Adrenal gland (tissue), 5 donors: Measurements from ENCODE around the gene GRPR.

Experiments
- POLR2A ChIP-seq, 2 donors: fragments of 450-650 bp; IDR thresholded peaks; one replicate each; pipeline ENCODE4 v1.6.1; 2017; ENCODE audit warnings: antibody characterized with exemption in 2 of 2, mild to moderate bottlenecking in 2 of 2, moderate library complexity in 1 of 2
- TF ChIP-seq, protein P1 (sequence below), 6 experiments: fragments of 450-650 bp in 4 of 6; fragments of 200-600 bp in 2 of 6; sonication (generic) in 1 of 6; IDR thresholded peaks; 1 replicate in 5 of 6; 2 replicates in 1 of 6; pipeline versions ENCODE4 v1.5.1 to v1.8.0; 2016 to 2021; ENCODE audit warnings: antibody characterized with exemption in 6 of 6, mild to moderate bottlenecking in 2 of 6, moderate library complexity in 1 of 6
- donor health status: DM: no; HTN: no; CAD: no.

DNA sequence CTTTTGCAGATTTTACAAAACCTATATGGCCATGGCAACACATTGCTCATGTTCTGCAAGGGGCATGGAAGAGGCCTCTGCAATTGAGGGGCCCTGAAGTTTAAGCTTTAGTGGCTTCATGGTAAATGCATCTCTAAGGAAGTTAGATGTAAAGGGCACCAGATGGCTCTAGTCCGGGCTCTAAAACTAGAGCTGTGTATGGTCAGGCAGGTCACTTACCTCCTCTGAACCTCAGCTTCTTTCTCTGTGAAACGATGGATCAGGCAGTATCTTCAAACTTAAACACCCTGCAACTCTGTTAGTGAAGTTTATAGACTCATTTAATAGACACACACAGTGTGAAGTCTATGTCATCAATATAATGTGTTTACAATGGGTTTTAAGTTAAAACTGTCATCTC is 53.9 kb downstream of the GRPR start:
- TF ChIP-seq POLR2A (IDR thresholded peaks at IDR 0.05), result no peak
- TF ChIP-seq, protein P1, sequence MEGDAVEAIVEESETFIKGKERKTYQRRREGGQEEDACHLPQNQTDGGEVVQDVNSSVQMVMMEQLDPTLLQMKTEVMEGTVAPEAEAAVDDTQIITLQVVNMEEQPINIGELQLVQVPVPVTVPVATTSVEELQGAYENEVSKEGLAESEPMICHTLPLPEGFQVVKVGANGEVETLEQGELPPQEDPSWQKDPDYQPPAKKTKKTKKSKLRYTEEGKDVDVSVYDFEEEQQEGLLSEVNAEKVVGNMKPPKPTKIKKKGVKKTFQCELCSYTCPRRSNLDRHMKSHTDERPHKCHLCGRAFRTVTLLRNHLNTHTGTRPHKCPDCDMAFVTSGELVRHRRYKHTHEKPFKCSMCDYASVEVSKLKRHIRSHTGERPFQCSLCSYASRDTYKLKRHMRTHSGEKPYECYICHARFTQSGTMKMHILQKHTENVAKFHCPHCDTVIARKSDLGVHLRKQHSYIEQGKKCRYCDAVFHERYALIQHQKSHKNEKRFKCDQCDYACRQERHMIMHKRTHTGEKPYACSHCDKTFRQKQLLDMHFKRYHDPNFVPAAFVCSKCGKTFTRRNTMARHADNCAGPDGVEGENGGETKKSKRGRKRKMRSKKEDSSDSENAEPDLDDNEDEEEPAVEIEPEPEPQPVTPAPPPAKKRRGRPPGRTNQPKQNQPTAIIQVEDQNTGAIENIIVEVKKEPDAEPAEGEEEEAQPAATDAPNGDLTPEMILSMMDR (IDR thresholded peaks at IDR 0.05), result no peak
